Fibroblast of lung (primary cell): ENCODE data around the gene CXCR3. TPM values are rescaled to one million over a fixed set of nuclear protein-coding genes. Genes with fewer than 3 reads are reported as not detected.
"Not testable (repeated sequence)": the region's sequence is repeated elsewhere in the genome, so short reads cannot be mapped to it uniquely, and the experiment has no call there.

Source experiments
- DNase-seq, 2 donors: peaks; one replicate each; pipeline versions ENCODE4 v3.0.0 to v3.0.0-alpha.2; 2010; ENCODE audit warnings: low read depth in 2 of 2
- H2AFZ ChIP-seq: 2 replicates; pipeline ENCODE4 v1.5.1; 2012; ENCODE audit warnings: low read length, control low read depth, inconsistent platforms
- H3K27ac ChIP-seq: 2 replicates; pipeline ENCODE4 v1.5.1; 2011; ENCODE audit warnings: low read length, control low read depth; ENCODE audit not compliant: insufficient read depth
- H3K27me3 ChIP-seq: 2 replicates; pipeline ENCODE4 v1.5.1; 2011; ENCODE audit warnings: mild to moderate bottlenecking, low read length; ENCODE audit not compliant: control insufficient read depth, insufficient read depth
- H3K36me3 ChIP-seq: 2 replicates; pipeline ENCODE4 v1.5.1; 2011; ENCODE audit warnings: low read length; ENCODE audit not compliant: control insufficient read depth, insufficient read depth
- H3K4me1 ChIP-seq: 2 replicates; pipeline ENCODE4 v1.5.1; 2011; ENCODE audit warnings: low read length; ENCODE audit not compliant: control insufficient read depth, insufficient read depth; ENCODE audit errors: extremely low read depth
- H3K4me2 ChIP-seq: 2 replicates; pipeline ENCODE4 v1.5.1; 2011; ENCODE audit warnings: low read length, control low read depth; ENCODE audit not compliant: insufficient read depth; ENCODE audit errors: extremely low read depth
- H3K4me3 ChIP-seq, 4 experiments: fragments of 200-600 bp in 1 of 4; sonication (generic) in 1 of 4; replicated peaks in 1 of 4; 2 replicates each; pipeline ENCODE4 v1.5.1; 2011 to 2016; ENCODE audit warnings: low read length in 4 of 4, low read depth in 3 of 4, mild to moderate bottlenecking in 3 of 4, control low read depth in 2 of 4, inconsistent platforms in 1 of 4, mixed read lengths in 1 of 4; ENCODE audit not compliant: insufficient read depth in 1 of 4; ENCODE audit errors: control extremely low read depth in 1 of 4
- H3K79me2 ChIP-seq: 2 replicates; pipeline ENCODE4 v1.5.1; 2012; ENCODE audit warnings: mild to moderate bottlenecking, low read length, inconsistent platforms; ENCODE audit not compliant: control insufficient read depth, insufficient read depth
- H3K9ac ChIP-seq: 2 replicates; pipeline ENCODE4 v1.5.1; 2011; ENCODE audit warnings: mild to moderate bottlenecking, low read length, control low read depth; ENCODE audit not compliant: insufficient read depth
- H3K9me3 ChIP-seq: 2 replicates; pipeline ENCODE4 v1.5.1; 2012; ENCODE audit warnings: low read depth, low read length; ENCODE audit not compliant: control insufficient read depth, insufficient read depth
- H4K20me1 ChIP-seq: 2 replicates; pipeline ENCODE4 v1.5.1; 2011; ENCODE audit warnings: low read length; ENCODE audit not compliant: control insufficient read depth, insufficient read depth; ENCODE audit errors: extremely low read depth
- CTCF ChIP-seq, 2 donors: IDR thresholded peaks in 1 of 2; conservative IDR thresholded peaks in 1 of 2; 1 replicate in 1 of 2; 2 replicates in 1 of 2; pipeline ENCODE4 v1.5.1; 2011 to 2012; ENCODE audit warnings: low read length in 2 of 2, control low read depth in 1 of 2, inconsistent platforms in 1 of 2, low read depth in 1 of 2, mild to moderate bottlenecking in 1 of 2
- EZH2 ChIP-seq: IDR thresholded peaks from 2 replicates; pipeline ENCODE4 v1.5.1; 2012; ENCODE audit warnings: low read length, control low read depth, mild to moderate bottlenecking; ENCODE audit errors: missing control alignments
- polyA plus RNA-seq, 2 donors: library from polyadenylated mRNA; depleted of rRNA in 1 of 2; stranded (reverse) in 1 of 2; unstranded in 1 of 2; fragments of >200 nt; gene quantifications; 2 replicates each; pipeline ENCODE4 v1.2.1, GENCODE V29; 2011 to 2012; ENCODE audit warnings: missing spikeins in 1 of 2
- total RNA-seq: library from RNA; depleted of rRNA; stranded (reverse); fragments of >200 nt; gene quantifications from 2 replicates; pipeline ENCODE4 v1.2.1, GENCODE V29; 2014

CXCR3 gene
- total and polyA plus RNA-seq, 2 donors (not counting 1 experiment from before 2014, with no cell fraction given) = not detected

DNA sequence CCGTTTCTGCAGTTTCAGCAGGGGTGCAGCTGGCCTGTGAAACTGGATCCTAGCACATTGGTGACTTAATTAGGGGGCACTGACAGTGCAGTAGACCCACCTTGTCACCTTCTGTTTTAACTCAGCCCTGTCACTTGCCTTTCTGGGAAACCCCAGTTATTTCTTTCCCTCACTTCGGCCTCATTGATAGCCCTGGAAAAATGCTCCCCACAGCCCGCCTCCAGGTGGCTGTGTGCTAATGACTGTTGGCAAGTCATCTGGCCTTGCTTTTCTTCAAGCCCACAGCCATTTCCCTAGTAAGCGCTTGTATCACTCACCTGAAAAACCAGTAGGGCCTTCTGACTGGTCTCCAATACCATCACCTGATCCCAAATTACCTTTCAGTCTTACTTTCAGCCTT lies 3.3 kb downstream of the CXCR3 start:
- Histone ChIP-seq H2AFZ (no peak overlapping the region), H4K20me1 (no peaks in the 10 kb centered on the region), H3K4me2 (no peak overlapping the region), H3K9me3 (no peaks in the 10 kb centered on the region), H3K9ac (no peak overlapping the region), H3K4me3 (no peak overlapping the region), H3K4me1 (no peaks in the 10 kb centered on the region), H3K36me3 (no peaks in the 10 kb centered on the region), H3K27ac (no peak overlapping the region), H3K27me3 (no peaks in the 10 kb centered on the region), H3K79me2 (no peaks in the 10 kb centered on the region)
- TF ChIP-seq CTCF (conservative IDR thresholded peaks at IDR 0.05 in 1 of 2, IDR thresholded peaks at IDR 0.05 in 1 of 2; ENCODE audit: low read depth in 1 of 2, low read length in 2 of 2) = no peak
- no peak for TF ChIP-seq EZH2
- DNase-seq = no peak

GRCh38 chrX:71612256-71612655 lies 6.1 kb downstream of the CXCR3 start:
- no peaks in the 10 kb centered on the region for H3K4me1 ChIP-seq
- no peak overlapping the region for H3K9ac ChIP-seq
- no peaks in the 10 kb centered on the region for H3K27me3 ChIP-seq
- H3K36me3 ChIP-seq = no peaks in the 10 kb centered on the region
- H3K9me3 ChIP-seq = no peaks in the 10 kb centered on the region
- no peaks in the 10 kb centered on the region for H3K79me2 ChIP-seq
- no peak for DNase-seq
- H3K4me3 ChIP-seq = no peak overlapping the region
- no peak for TF ChIP-seq CTCF (conservative IDR thresholded peaks at IDR 0.05 in 1 of 2, IDR thresholded peaks at IDR 0.05 in 1 of 2; ENCODE audit: low read depth in 1 of 2, low read length in 2 of 2)
- TF ChIP-seq EZH2 = no peak
- H3K27ac ChIP-seq = no peak overlapping the region
- H3K4me2 ChIP-seq = no peak overlapping the region
- no peaks in the 10 kb centered on the region for H4K20me1 ChIP-seq
- no peak overlapping the region for H2AFZ ChIP-seq

- not testable (repeated sequence) for H4K20me1 ChIP-seq, H3K79me2 ChIP-seq, H3K4me1 ChIP-seq, H2AFZ ChIP-seq, H3K27me3 ChIP-seq, H3K4me2 ChIP-seq, H3K36me3 ChIP-seq, H3K27ac ChIP-seq, DNase-seq, H3K4me3 ChIP-seq, H3K9ac ChIP-seq, H3K9me3 ChIP-seq
Measured at GRCh38 chrX:71611736-71612135, 6.6 kb downstream of the CXCR3 start.
